Activated CD4-positive, alpha-beta T cell treated with anti-CD3 and anti-CD28 coated beads, Interleukin-2, amount 50 U/mL, for 1 hour (primary cell): Measurements from ENCODE around the gene KDM8.

ENCODE experiments used
- DNase-seq: peaks from one replicate; pipeline ENCODE4 v3.0.0-alpha.2; 2020

KDM8 gene

DNA sequence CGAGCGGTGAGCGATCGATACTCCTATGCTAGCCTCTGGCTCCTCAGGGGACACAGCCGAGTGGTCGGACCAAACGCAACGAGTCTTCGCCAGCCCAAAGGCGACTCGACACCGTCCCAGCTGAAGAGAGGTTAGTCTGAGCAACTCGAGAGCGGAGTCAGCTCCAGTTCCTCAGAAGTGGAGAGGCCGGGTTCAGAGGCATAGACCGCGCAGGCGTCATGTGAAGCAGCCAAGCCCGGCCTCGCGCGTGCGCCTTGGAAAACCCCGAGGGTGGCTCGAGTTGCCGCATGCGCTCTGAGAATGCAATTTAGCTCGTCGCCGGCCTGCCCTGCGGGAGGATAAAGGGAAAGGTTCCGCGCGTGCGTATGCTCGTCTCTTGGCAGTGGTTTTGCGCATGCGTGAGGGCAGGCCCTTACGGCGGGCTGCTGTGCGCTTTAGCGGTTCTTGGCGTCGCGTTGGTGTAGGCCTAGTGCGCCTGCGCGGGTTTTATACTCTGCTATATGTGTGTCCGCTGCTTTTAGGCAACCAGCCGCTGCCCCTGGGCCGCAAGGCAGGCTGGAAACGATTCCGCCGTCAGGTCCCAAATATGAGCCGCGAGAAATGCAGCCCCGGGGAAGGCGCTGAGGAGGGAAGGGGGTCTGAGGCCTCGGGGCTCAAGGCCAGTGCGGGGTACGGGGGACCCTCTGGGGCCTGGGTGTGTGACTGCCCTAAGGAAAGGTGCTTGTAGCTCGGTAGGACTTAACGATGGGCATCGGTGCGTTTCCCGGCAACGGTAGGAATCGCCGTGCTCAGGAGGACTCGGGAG lies at the start of gene KDM8:
Gene KDM8, plus strand, starts transcription at position 20 of the 805 bp plus-strand sequence. CDS start 6,598 bp downstream, outside the sequence.
- peak; percentile 99 for DNase-seq

DNA sequence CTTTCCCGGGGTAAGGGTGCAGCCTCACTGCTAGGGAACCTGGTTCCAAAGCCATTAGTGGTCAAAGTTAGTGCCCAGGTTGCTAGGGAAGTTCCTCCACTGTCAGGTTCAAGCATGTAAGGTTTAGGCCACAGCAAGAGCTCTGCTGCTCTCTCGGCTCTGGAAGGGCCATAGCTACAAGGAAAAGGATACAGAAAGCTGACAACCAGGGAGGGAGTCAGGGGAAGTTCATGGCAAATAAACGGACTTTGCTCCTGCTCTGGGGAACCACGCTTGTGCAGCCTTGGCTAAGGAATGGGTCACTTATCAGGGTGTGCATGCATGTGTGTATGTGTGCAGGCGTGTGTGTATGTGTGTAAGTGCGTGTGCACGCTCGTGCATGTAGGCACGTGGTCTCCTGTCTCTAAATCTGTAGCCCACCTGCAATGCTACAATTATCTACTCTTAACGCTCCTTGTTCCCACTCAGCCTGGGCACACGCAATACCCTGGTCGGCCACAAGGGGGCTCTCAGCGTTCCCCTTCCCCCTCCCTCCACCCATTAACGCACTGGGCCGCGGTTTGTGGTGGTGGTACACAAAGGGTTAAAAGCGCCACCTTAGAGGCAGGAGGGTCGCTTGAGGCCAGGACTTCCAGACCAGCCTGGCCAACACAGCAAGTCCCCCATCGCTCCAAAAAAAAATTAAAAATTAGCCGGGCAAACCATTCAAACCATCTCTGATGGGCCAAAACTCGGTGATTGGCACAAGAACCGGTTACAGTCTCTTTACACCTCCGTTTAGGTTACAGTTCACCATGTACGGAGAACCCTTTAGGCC lies 48.4 kb upstream of the KDM8 start:
- DNase-seq: peak; percentile 72

DNA sequence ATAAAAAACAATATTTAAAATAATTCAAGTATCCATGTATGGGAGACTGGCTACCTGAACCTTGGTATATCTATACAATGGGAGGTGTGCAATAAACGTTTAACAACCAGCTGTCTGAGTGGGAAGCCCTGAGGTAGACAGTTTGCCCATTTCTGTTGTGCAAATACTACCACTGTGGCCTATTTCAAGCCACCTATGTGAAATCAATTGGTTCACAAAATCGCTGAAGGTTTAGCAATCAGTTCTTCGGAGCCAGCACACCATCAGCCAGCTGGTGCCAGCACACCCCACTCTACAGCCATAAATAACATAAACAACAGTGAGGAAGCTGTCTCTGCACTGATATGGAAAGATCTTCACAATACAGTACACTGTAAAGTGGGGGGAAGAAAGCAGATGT lies 46.7 kb upstream of the KDM8 start:
- DNase-seq: no peak

DNA sequence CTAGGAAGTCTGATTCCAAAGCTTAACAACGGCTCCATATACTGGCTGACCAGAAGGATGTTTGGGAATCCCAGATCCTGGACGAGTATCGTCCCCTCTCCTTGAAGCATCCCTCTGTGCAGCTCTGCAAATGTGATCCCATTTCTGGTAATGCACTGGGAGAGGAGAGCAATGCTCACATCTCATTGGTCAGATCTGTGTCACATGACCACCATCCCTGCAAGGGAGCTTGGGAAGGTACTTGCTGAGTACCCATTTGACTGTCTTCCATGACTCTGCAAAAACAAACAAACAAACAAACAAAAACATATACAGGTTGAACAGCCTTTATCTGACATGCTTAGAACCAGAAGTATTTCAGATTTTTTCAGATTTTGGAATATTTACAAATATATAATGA lies 41.9 kb upstream of the KDM8 start:
- no peak for DNase-seq

DNA sequence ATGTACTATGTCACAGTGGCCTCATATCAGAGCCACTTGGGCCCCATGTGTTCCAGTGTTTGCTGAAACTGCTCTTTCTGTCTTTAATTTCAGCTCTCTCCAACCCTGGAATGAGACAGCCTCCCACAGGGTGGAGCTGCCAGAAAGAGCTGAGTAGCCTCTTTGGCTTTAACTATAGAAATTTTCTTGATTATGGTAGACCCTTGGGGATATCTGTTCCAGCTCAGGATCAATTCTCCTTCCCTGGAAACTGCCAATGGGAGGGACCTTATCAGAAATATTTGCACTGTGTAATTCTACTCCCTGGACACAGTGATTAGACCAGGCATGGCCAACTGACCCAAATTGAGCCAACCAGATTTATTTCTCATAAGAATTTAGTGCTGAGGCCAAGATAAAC lies 39.0 kb upstream of the KDM8 start:
- no peak for DNase-seq

DNA sequence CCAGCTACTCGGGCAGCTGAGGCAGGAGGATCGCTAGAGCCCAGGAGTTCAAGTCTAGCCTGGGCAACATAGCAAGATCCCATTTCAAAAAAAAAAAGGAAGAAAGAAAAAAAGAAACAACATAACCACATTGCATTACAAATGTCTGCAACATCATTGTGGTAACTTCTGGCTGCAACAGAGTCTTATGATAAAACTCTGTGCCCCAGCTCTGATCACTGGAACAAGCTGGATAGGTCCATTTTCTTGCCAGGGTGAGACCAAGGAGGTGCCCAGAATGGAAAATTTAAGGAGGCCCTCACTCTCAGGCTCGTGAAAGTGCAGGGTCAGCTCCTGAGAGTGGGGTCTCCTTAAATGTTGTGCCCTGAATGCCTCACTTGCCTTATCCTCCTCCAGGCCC lies 37.8 kb upstream of the KDM8 start:
- no peak for DNase-seq

DNA sequence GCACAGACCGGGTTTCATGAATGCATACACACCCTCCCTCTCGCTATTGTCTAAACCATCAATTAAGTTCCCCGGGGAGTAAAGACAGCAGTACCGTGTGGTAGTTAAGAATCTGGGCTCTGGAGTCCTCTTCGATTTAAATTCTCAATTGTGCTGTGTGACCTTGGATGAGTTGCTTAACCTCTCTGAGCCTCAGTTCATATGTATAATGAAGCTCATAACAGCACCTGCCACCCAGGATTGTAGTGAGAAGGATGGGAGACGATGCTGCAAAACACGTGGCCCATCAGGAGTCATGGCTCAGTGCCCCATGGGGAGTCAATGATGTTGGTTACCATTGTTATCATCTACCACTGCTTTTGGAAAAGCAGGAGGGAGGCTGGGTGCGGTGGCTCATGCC lies 34.5 kb upstream of the KDM8 start:
- DNase-seq: no peak

DNA sequence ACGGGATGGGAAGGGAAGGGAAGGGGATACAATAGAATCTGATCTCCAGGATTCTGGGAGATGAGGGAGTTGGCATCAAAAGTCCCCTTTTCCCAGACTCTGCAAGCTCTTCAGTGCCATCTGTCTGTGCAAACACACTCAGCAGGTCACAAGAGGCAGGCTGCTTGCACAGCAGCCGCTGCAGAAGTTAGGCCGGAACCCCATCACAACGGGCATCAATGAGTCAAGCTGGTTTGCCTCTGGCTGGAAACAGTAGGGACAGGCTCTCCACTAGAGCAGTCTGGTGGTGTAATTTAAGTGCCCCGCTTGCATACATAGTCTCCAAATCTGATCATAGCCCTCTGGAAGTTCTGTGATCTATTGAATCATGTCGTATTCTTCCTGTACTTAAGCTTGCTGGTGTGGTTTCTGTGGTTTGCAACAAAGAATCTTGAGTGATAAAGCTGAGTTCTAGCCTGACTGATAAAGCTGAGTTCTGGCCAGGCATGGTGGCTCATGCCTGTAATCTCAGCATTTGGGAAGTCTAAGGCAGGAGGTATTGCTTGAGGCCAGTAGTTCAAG lies 33.7 kb upstream of the KDM8 start:
- peak; percentile 77 for DNase-seq

DNA sequence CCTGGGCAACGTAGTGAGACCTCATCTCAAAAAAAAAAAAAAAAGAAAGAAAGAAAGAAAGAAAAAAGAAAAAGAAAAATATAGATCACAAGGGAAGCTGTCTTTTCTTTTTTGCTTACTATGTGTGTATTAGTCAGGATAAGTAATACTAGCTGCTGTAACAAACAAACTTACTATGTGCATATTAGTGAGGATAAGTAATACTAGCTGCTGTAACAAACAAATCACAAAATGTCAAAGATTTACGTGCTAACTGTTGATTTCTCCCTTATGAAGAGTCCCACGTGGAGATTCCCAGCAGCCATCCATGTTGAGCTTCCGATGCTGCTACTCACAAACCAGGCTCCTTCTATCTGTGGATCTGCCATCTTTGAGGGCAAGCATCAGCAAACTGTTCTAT lies 31.7 kb upstream of the KDM8 start:
- no peak for DNase-seq

DNA sequence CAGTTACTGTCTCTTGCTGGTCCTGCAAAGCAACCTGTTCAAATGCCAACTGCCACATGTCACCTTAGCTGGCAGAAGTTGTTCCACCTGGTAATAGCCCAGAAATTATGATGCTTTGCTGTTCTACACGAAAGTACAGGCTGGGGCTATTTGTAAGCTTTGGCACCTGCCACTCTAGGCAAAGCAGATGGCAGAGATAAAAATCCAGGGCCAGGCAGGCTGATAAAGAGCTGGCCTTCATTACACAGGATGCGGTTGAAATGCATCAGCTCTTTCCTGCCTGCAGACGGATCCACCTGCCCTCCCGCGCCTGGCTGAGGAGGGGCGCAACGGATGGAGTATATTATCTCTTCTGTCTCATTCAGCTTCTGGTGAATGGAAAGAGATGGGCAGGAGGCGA lies 29.3 kb upstream of the KDM8 start:
- peak; percentile 56 for DNase-seq

DNA sequence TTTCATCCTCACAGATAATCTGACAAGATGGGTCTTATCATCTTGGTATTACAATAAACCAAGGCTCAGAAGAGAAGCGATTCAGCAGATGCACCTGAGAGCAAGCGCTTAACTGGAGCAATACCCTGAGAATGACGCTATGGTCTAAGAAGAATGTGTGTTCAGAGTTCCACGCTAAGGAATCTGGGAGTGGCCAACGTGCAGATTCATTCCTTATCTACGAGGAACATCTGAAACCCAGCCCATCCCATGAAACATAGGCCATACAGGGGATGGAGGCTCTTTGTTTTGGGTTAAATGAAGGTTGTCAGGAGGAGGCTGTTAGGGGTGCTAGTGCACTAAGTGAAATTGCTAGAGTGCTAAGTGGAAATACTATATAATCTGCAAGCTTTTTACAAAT lies 28.5 kb upstream of the KDM8 start:
- no peak for DNase-seq

DNA sequence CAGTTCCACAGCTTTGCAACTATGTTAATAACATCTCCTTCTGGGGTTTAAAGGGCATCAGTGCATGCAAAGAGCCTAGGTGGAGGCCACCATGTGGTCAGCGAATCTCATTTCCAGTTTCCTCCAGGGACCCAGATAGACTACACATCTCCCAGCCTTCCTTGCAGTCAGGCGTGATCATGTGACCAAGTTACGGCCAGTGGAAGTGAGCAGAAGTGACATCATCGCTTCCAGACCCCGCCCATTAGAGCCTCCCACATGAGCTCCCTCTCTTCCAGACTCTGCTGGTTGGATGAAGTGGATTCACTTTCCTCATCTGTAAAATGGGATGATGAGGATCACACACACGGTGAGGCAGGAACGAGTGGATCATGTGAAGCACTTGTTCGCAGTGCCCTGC lies 27.4 kb upstream of the KDM8 start:
- no peak for DNase-seq

DNA sequence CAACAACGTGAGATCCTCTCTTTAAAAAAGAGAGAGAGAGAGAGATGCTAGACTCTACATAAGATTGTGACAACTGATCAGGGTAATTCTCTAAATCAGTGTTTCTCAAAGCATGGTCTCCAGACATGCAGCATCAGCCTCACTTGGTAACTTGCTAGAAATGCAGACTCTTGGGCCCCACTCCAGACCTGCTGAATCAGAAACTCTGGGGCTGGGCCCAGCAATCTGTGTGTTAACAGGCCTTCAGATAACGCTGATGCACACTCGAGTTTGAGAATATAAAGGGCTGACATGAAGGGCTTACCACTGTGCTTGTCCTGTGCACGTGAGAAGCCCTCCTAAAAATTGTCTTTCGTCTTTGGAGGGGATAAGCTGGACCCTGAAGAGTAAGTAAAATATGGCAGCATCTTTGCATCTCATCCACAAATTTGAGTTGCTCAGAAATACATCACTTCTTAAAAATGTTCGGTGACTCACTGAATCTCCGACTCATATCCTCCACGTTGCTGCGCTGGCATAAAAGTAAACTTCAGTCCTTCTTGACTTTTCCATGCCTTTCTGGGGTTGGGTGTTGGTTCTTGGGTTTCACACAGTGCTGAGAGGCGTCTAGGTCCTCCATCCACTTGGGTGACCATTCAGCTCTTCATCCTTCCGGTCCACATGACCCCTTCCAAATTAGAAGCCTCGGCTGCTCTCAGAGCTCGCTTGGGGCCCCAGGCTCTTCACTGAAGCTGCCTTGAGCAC lies 26.1 kb upstream of the KDM8 start:
- DNase-seq: no peak

DNA sequence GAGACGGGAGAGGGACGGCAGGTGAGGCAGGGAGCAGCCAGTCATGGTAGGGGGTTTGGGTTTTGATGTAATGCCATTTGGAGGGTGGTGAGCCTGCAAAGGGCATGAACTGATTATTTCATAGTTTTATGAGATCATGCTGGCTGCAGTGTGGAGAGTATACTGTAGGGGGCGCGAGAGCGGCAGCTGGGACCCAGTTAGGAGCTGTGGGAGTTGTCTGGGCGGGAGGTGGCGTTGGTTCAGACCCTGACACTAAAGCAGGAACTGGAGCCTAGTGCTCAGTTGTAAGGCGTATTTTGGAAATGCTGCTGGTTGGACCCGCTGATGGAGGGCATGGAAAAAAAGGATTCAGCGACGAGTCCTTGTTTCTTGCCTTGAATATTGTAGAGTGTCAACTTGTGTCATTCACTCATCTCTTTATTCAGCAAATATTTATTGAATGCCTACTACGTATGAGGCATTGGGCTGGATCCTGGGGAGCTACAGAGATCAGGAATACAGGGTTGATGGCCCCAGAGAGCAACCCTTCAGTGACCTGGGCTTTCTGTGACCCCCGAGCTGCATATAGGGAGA lies 23.7 kb upstream of the KDM8 start:
- DNase-seq: peak; percentile 90

DNA sequence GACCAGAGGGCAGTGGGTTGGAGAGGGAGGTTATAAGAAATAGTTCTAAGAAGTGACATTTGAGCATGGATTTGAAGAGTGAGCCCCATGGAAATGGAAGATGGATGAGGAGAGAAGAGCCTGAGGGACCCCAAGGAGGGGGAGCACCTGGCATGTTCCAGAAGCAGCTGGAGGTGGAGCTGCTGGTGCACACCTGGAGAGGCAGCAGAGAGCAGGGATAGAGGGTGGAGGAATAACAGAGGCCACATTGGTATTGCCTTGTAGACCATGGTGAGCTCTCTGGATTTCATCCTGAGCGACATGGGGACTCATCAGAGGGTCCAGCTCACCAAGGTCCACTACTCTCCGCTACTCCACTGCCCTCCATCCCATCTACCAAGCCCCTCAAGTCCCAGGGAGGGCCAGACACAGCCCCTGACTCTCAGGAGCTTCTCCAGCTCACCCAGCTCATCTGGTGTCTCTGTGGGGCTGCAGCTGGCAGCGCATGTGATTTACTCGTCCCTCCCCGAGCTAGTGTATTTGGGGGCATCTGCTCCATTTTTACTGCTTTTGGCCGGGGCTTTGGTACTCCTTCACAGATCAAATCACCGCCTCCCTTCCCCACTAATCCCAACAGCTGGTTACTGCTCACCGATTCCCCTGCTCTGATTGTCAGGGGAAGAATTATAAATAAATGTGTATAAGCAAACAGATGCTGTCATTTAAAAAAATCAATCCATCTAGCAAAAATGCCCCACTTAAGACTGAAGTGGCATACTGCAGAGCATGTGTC lies 22.1 kb upstream of the KDM8 start:
- no peak for DNase-seq

DNA sequence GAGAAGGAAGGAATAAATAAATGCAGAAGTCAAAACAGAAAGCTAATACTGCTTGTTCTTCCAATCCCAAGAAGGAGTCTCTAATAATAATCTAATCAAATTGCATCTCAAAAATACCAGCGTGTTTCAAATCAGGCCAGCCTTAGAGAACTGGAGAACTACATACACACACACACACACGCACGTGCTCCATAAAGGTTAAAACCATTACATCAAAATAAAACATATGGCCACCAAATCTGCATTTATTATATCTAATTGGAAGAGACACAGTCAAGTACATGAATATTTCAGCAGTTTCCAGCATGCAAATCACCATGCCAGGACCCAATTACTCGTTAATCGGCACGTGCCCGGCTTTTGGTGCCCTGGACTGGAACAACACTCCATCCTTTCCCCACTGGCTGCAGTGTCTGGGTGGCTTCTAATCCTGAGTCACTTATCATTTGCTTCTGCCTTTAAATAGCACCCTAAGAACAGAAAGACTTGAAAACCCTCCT lies 20.4 kb upstream of the KDM8 start:
- no peak for DNase-seq

DNA sequence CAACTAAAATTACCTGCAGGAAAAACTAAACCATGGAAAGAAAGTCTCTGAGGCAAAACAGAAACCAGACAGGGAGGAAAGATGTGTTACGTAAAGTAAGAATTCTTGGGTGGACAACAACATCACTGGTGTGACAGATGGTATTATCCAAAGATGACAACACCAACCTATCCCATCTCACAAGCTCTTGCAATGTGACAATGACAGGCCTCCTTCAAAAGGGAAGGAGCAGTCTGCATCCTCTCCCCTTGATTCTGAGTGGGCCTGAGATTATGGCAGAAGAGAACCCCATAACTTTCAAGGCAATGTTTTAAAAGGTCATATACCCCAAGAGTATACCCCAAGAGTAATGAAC lies 17.6 kb upstream of the KDM8 start:
- no peak for DNase-seq

DNA sequence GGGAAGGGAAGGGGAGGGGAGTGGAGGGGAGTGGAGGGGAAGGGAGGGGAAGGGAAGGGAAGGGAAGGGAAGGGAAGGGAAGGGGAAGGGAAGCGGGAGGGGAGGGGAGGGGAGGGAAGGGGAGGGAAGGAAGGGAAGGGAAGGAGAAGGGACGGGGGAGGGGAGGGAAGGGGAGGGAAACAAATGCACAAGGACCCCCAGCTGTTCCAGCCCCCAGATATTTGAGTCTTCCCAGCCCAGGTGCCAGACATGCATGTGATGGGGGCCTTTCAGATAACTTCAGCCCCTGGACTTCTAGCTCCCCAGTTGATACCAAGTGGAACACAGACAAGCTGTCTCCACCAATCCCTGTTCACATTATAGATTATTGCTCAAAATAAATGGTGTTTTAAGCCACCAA lies 14.7 kb upstream of the KDM8 start:
- no peak for DNase-seq

DNA sequence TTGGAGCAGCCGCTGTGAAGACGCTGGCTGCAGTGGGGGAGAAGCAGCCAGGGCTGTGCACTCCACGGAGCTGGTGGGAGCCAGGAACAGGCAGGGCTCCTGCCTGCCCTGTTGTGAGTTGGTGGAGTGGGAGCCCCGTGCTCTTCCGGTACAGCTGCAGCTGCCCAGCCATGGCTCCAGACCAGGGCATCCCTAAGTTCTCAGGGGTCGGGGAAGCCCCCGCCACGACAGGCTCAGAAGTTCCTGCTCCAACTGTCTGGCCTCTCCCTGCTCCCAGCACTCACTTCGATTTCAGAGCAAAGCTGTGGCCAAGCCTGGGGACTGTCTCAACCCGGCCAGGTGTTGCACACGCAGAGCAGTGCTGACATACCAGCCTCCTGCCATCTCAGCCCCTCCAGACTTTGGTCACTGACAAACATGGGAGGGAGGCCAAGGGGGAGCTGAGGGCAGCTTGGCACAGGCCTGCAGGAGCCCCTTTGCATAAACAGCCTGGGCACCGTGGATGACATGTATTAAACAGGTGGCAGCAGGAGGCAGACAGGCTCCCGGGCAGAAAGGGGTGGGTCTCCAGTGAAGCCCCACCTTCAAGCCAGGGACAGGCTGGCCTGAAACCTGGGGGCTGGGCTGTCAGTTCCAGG lies 13.9 kb upstream of the KDM8 start:
- no peak for DNase-seq

DNA sequence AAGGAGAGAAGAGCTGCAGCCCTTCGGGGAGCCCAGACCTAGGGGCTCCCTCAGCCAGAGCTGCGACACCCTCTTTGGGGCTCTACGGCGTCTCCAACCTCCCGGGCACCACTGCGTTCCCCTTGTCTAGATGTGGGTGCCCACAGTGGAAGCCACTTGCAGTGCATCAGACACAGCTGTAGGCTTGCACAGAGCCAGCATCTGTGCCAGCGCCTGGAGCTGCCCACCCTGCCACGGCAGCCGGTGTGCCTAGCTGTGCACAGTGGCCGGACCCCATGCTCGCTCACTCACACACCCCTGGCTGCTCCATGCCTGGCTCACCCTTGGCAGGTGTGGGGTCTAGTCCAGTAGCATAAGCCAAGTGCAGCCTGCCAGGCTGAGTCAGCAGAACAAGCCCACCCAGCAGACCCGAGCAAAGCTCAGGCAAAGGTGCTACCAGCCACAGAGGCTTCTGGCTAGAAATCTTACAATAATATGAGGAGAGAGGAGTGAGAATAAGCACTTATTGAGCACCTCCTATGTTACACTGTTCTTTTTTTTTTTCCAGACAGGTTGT lies 12.9 kb upstream of the KDM8 start:
- DNase-seq: no peak

DNA sequence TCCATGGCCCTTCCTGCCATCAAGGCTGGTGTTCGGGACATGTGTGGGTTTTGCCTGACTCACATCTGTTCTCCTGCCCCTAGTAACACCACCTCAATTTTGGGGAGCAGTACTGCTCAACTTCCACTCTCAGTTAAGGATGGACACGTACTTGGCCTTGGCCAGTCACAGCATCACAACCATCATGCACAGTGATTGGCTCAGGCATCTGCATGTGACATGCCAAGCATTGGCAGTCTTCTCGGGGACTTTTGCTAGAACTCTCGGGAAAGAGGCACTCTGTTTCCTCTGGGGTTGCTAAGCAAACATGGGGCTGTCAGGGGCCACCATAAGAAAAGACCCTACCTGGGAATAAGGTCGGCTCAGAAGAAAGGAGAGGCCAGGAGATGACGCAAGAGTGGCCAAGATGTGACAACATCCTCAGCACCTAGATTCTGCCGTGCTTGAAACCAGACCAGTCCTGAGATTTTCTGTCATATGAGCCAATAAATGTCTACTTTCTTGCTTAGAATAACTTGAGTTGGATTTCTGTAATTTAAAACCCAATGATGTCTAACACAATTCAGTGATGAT lies 11.9 kb upstream of the KDM8 start:
- DNase-seq: no peak
